Retinal pigment epithelial cell (primary cell): ENCODE data around the gene RNF126.

Source experiments
- DNase-seq: peaks from one replicate; pipeline ENCODE4 v3.0.0-alpha.2; 2010; ENCODE audit warnings: low read depth
- H3K4me3 ChIP-seq: 2 replicates; pipeline ENCODE4 v1.5.1; 2011; ENCODE audit warnings: mild to moderate bottlenecking, low read length, control low read depth, moderate library complexity
- TF ChIP-seq, protein P1 (sequence below): conservative IDR thresholded peaks from 2 replicates; pipeline ENCODE4 v1.5.1; 2011; ENCODE audit warnings: low read depth, low read length, control low read depth, inconsistent platforms

Gene RNF126

DNA sequence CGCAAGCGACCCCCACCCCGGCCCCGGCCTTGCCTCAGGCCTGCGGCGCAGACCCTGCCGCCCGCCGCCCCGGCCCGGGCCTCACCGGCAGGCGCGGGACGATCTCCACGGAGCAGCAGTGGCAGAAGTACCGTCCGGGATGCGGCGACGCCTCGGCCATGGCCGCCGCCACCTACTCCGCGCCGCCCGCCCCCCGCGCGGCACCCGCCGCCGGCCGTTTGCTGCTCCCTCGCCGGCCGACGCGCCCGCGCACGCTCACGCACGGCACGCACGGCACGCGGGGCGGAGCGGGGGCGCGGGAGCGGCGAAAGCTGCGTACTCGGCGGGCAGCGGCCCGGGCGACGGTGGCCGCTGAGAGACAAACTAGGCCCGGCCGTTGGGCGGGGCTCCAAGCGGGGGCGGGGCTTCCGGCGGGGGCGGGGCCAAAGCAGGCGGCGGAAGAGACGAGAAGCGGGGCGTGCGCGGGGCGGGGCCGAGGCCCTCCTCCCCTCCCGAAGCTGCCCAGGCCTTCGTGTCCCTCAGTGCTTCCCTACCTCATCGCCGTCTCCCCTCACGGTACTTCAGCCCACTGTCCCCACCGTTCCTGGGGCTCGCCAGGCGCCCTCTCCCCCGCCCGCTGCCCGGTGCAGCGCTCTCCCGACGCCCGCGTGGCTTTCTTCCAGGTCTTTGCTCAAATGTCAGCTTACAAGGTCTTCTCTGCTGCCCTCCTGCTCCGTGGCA, at the start of gene RNF126:
Gene RNF126 (minus strand): TSS at position 253 of the 720 bp plus-strand sequence. CDS start 93 bp downstream, at position 160.
- TF ChIP-seq, protein P1, sequence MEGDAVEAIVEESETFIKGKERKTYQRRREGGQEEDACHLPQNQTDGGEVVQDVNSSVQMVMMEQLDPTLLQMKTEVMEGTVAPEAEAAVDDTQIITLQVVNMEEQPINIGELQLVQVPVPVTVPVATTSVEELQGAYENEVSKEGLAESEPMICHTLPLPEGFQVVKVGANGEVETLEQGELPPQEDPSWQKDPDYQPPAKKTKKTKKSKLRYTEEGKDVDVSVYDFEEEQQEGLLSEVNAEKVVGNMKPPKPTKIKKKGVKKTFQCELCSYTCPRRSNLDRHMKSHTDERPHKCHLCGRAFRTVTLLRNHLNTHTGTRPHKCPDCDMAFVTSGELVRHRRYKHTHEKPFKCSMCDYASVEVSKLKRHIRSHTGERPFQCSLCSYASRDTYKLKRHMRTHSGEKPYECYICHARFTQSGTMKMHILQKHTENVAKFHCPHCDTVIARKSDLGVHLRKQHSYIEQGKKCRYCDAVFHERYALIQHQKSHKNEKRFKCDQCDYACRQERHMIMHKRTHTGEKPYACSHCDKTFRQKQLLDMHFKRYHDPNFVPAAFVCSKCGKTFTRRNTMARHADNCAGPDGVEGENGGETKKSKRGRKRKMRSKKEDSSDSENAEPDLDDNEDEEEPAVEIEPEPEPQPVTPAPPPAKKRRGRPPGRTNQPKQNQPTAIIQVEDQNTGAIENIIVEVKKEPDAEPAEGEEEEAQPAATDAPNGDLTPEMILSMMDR, result no peak
- DNase-seq, result peak; percentile 37
- peak within 1 kb of the TSS; percentile 70 for H3K4me3 ChIP-seq

DNA sequence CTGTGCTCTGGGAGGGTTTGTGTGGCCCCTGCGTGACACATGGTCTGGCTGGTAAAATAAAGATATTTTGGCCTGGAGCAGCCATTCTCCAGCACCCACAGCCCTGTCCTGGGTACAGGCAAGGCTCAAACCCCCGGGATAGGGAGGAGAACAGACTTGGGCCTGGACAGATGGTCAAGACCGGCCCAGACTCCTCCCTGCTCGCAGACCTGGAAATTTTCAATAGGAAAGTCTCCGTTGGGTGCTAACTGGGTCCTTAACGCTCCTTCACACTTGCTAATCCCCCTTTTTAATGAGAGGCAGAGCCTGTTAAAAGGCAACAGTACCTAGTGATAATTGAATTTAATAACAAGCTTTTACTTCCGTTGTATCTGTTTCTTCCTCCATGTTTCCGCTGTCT, 48.2 kb upstream of the RNF126 start:
- no peak overlapping the region for H3K4me3 ChIP-seq
- TF ChIP-seq, protein P1, result no peak

DNA sequence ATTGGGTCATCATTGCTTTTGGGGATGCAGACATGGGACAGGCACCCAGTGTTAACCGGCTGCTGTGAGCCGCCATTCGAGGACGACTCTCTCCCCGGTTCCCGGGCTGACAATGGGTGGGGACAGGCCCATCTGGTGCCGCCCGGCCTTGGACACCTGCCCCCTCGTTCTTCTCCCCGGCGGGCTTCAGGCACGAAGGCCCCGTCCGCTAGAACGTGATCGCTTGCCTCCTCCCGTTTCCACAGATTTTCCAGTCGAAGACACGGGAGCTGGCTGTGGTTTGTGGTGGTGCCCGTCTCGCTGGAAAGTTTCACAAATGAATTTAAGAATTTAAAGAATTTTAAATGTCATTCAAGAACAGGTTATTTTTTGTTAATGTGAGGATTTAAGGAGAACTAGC, 47.8 kb upstream of the RNF126 start:
- no peak overlapping the region for H3K4me3 ChIP-seq
- no peak for DNase-seq
- TF ChIP-seq, protein P1, result no peak

More for the DNA sequence above, 48.2 kb upstream of the RNF126 start:
- DNase-seq, result no peak

DNA sequence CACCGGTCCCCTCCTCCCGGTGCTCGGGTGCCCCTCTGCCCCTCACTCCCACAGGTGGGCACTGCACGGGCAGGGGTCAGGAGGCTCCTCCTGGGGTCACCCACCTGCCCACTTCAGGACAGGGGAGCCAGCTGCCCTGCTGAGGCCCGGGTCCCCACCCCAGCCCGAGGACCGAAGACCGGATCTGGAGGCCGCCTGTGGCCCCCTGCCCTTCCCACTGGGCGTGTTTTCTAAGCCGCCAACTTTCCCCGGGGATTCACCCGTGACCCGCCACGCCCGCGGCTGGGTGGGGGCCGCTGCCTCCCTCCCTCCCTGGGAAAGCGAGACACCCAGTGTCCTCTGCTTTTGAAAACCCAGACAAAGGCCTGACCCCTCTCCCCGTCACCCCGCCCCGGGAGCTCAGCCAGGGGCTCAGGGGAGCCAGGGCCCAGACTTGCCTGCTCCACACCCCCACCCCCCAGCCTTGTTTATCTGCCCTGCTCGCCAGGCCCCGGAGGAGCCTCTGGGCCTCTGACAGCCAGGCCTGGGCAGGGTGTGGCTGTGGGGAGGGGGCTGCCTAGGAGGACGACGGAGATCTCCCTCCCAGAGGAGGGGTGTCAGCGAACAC, 47.1 kb upstream of the RNF126 start:
- no peak for DNase-seq
- TF ChIP-seq, protein P1, result no peak
- H3K4me3 ChIP-seq, result peak overlapping the region; percentile 52

DNA sequence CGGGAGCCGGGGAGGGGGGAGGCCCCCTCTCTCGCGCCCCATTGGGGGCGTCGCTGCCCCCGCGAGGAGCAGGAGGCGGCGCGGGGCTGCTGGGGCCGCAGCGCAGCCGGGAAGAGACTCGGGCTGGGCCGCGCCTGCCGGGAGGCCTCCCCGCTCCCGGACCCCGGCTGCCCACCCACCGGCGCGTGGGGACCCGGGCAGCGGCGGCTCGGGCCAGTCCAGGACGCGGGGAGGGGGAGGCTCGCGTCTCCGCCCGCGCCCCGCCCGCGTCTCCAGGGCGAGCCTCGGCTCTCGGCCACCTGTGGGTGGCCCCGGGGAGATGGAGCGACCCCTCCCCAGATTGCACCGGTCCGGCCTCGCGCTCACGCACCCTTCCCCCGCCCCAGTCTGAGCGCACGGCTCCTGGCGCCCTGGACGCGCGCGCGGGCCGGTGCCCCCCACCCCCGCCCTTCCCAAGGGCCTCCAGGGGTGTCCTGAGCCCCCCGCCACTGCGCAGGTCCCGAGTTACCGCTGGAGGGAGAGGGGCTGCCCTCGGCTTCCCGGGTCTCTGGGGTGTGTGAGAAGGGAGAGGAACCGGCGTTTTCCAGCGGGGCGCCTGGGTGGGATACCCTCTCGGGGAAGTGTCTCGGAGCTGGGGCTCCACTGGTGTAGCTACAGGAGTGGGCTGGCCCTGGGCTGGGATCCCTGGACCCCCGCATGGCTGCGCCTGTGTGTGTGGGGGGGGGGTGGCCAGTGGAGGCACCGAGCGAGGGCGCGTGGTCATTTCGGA, 46.4 kb upstream of the RNF126 start:
- TF ChIP-seq, protein P1, result no peak
- peak overlapping the region; percentile 52 for H3K4me3 ChIP-seq
- no peak for DNase-seq

GRCh38 chr19:708154-709143, 45.4 kb upstream of the RNF126 start, which contains the start of gene PALM:
Gene PALM (plus strand): TSS chr19:708935. CDS start chr19:709147, 212 bp downstream.
- peak within 1 kb of the TSS; percentile 52 for H3K4me3 ChIP-seq
- DNase-seq, result no peak
- TF ChIP-seq, protein P1, result no peak
